ENCODE measurements around the gene DZIP3. TPM values are rescaled to one million over a fixed set of nuclear protein-coding genes. Genes with fewer than 3 reads are reported as not detected.

The DZIP3 gene
- total and polyA plus RNA-seq, 2 of the 8 experiments (the other 6 are each of a cell fraction or from before 2014, with no cell fraction given): 10.4 to 24.3 TPM

GRCh38 chr3:108590460-108590859 lies 938 bp downstream of the DZIP3 start (continued):
- no peak for TF ChIP-seq KDM5A (IDR thresholded peaks at IDR 0.05; ENCODE audit: low read length)
- TF ChIP-seq EGR1 (IDR thresholded peaks at IDR 0.05; ENCODE audit: borderline replicate concordance, low read depth, low read length): no peak
- TF ChIP-seq, protein P1, sequence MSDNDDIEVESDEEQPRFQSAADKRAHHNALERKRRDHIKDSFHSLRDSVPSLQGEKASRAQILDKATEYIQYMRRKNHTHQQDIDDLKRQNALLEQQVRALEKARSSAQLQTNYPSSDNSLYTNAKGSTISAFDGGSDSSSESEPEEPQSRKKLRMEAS (IDR thresholded peaks at IDR 0.05): no peak
- no peak for TF ChIP-seq ZNF274 (IDR thresholded peaks at IDR 0.05; ENCODE audit: borderline replicate concordance, extremely low read depth, low read length)
- no peak for TF ChIP-seq POLR2A (IDR thresholded peaks at IDR 0.05; ENCODE audit: control extremely low read depth in 1 of 2, low read depth in 2 of 2, low read length in 2 of 2)
- no peak for TF ChIP-seq SAP30 (IDR thresholded peaks at IDR 0.05; ENCODE audit: insufficient read depth, insufficient replicate concordance, low read length)
- no peak for TF ChIP-seq SP4 (IDR thresholded peaks at IDR 0.05; ENCODE audit: low read length)

Data from H1 (cell line).